IMR-90 (cell line): ENCODE data around the gene RNF145. TPM values are rescaled to one million over a fixed set of nuclear protein-coding genes. Genes with fewer than 3 reads are reported as not detected.

Source experiments
- ATAC-seq: fragments of 200-7000 bp; cut with Tn5 transposase; 2 replicates; pipeline ENCODE4 v1.9.1; 2020; ENCODE audit warnings: low read depth, mild to moderate bottlenecking, moderate library complexity
- BruUV-seq: library from RNA; stranded (reverse); fragments of 400-500 nt; replicated peaks from 2 replicates; lab custom pipeline; 2021; lab: Mats Ljungman, UMichigan
- CTCF ChIA-PET: fragments of 300-600 bp; formaldehyde crosslinking; extraction: SDS; loops from one replicate; lab custom pipeline; 2021; ENCODE audit warnings: antibody characterized with exemption; lab: Yijun Ruan, JAX
- POLR2A ChIA-PET: fragments of 300-600 bp; sonication (Branson Sonifier 250); formaldehyde crosslinking; loops from one replicate; lab custom pipeline; 2022; ENCODE audit warnings: antibody characterized with exemption; ENCODE audit not compliant: unreplicated experiment; lab: Charles Lee
- DNase-seq: peaks from one replicate; pipeline ENCODE4 v3.0.0; 2013
- H2AFZ ChIP-seq: replicated peaks from 2 replicates; pipeline ENCODE3; 2013; ENCODE audit warnings: low read length, mild to moderate bottlenecking; ENCODE audit not compliant: poor library complexity
- H2AK5ac ChIP-seq: 2 replicates; pipeline ENCODE4 v1.6.1; 2013; ENCODE audit warnings: low read depth, low read length, inconsistent platforms
- H2AK9ac ChIP-seq: replicated peaks from 2 replicates; pipeline ENCODE3; 2013; ENCODE audit warnings: mild to moderate bottlenecking, low read depth, low read length, moderate library complexity; ENCODE audit not compliant: poor library complexity
- H2BK120ac ChIP-seq: 2 replicates; pipeline ENCODE4 v1.6.1; 2013; ENCODE audit warnings: low read depth, low read length, inconsistent platforms
- H2BK15ac ChIP-seq: 3 replicates; pipeline ENCODE4 v1.6.1; 2013; ENCODE audit warnings: low read depth, low read length, inconsistent platforms
- H2BK20ac ChIP-seq: 2 replicates; pipeline ENCODE4 v1.6.1; 2013; ENCODE audit warnings: low read depth, mild to moderate bottlenecking, inconsistent platforms, low read length, moderate library complexity
- H2BK5ac ChIP-seq: 2 replicates; pipeline ENCODE4 v1.6.1; 2013; ENCODE audit warnings: mild to moderate bottlenecking, low read depth, low read length, inconsistent platforms; ENCODE audit not compliant: poor library complexity, severe bottlenecking
- H3K14ac ChIP-seq: replicated peaks from 2 replicates; pipeline ENCODE4 v1.6.1; 2013; ENCODE audit warnings: low read depth, low read length, inconsistent platforms
- H3K18ac ChIP-seq: 2 replicates; pipeline ENCODE4 v1.6.1; 2013; ENCODE audit warnings: low read depth, low read length, control low read depth
- H3K23ac ChIP-seq: 2 replicates; pipeline ENCODE4 v1.6.1; 2013; ENCODE audit warnings: low read depth, low read length, inconsistent platforms
- H3K27ac ChIP-seq: 2 replicates; pipeline ENCODE4 v1.5.1; 2013; ENCODE audit warnings: mild to moderate bottlenecking, control low read depth, low read length; ENCODE audit not compliant: insufficient read depth
- H3K27me3 ChIP-seq: 2 replicates; pipeline ENCODE4 v1.6.1; 2013; ENCODE audit warnings: low read length; ENCODE audit not compliant: control insufficient read depth, insufficient read depth
- H3K36me3 ChIP-seq: 2 replicates; pipeline ENCODE4 v1.6.1; 2013; ENCODE audit warnings: low read length, mixed read lengths; ENCODE audit not compliant: control insufficient read depth, insufficient read depth
- H3K4ac ChIP-seq: 2 replicates; pipeline ENCODE4 v1.6.1; 2013; ENCODE audit warnings: low read depth, low read length, inconsistent platforms
- H3K4me1 ChIP-seq: 2 replicates; pipeline ENCODE4 v1.6.1; 2013; ENCODE audit warnings: low read length, mixed read lengths; ENCODE audit not compliant: control insufficient read depth, insufficient read depth
- H3K4me2 ChIP-seq: 2 replicates; pipeline ENCODE4 v1.6.1; 2013; ENCODE audit warnings: low read depth, mild to moderate bottlenecking, control low read depth, low read length, moderate library complexity
- H3K4me3 ChIP-seq: 2 replicates; pipeline ENCODE4 v1.5.1; 2013; ENCODE audit warnings: low read depth, mild to moderate bottlenecking, control low read depth, low read length, moderate library complexity; ENCODE audit not compliant: insufficient read depth
- H3K56ac ChIP-seq: 2 replicates; pipeline ENCODE4 v1.6.1; 2013; ENCODE audit warnings: low read length, inconsistent platforms; ENCODE audit not compliant: insufficient read depth; ENCODE audit errors: extremely low read depth
- H3K79me1 ChIP-seq, 2 experiments: 2 replicates each; pipeline ENCODE4 v1.6.1; 2013; ENCODE audit warnings: low read length in 2 of 2, inconsistent platforms in 1 of 2, low read depth in 1 of 2
- H3K9ac ChIP-seq: 2 replicates; pipeline ENCODE4 v1.6.1; 2013; ENCODE audit warnings: low read depth, low read length, control low read depth
- H3K9me1 ChIP-seq: 2 replicates; pipeline ENCODE4 v1.6.1; 2013; ENCODE audit warnings: low read length, inconsistent platforms; ENCODE audit not compliant: insufficient read depth
- H3K9me3 ChIP-seq: 2 replicates; pipeline ENCODE4 v1.6.1; 2013; ENCODE audit warnings: low read length; ENCODE audit not compliant: control insufficient read depth, insufficient read depth
- H4K20me1 ChIP-seq: 2 replicates; pipeline ENCODE4 v1.6.1; 2013; ENCODE audit warnings: low read length, inconsistent platforms; ENCODE audit not compliant: insufficient read depth
- H4K5ac ChIP-seq: 2 replicates; pipeline ENCODE4 v1.6.1; 2013; ENCODE audit warnings: mild to moderate bottlenecking, low read depth, low read length, control low read depth
- H4K8ac ChIP-seq, 2 experiments: 2 replicates each; pipeline ENCODE4 v1.6.1; 2013; ENCODE audit warnings: low read depth in 2 of 2, low read length in 2 of 2, control low read depth in 1 of 2, inconsistent platforms in 1 of 2
- H4K91ac ChIP-seq: 2 replicates; pipeline ENCODE4 v1.6.1; 2013; ENCODE audit warnings: low read depth, low read length, inconsistent platforms; ENCODE audit not compliant: insufficient read depth
- BHLHE40 ChIP-seq: fragments of 150-350 bp; IDR thresholded peaks from 2 replicates; pipeline ENCODE4 v1.6.1; 2016; ENCODE audit warnings: mild to moderate bottlenecking, low read depth, low read length
- CHD1 ChIP-seq: IDR thresholded peaks from 2 replicates; pipeline ENCODE4 v1.6.1; 2012; ENCODE audit warnings: low read depth, low read length, improper control_type of control experiment
- FOS ChIP-seq: fragments of 150-350 bp; IDR thresholded peaks from 2 replicates; pipeline ENCODE4 v1.6.1; 2016; ENCODE audit warnings: low read depth, low read length
- MAFK ChIP-seq: IDR thresholded peaks from 2 replicates; pipeline ENCODE4 v1.6.1; 2012; ENCODE audit warnings: low read depth, low read length, improper control_type of control experiment
- MAZ ChIP-seq: IDR thresholded peaks from 2 replicates; pipeline ENCODE4 v1.6.1; 2012; ENCODE audit warnings: low read depth, mild to moderate bottlenecking, low read length, improper control_type of control experiment, moderate library complexity, borderline replicate concordance
- RAD21 ChIP-seq: IDR thresholded peaks from 2 replicates; pipeline ENCODE4 v1.6.1; 2012; ENCODE audit warnings: low read length, improper control_type of control experiment
- RCOR1 ChIP-seq: IDR thresholded peaks from 2 replicates; pipeline ENCODE4 v1.6.1; 2012; ENCODE audit warnings: mild to moderate bottlenecking, low read length, improper control_type of control experiment; ENCODE audit not compliant: insufficient replicate concordance
- WGBS, 2 experiments: methylation state at CpG; one replicate each; pipeline versions ENCODE4 v1.1.5 to v1.1.7; 2013; ENCODE audit warnings: missing lambda C conversion rate in 2 of 2; ENCODE audit not compliant: insufficient read length in 1 of 2; ENCODE audit errors: extremely low coverage in 2 of 2; 5-methylcytosine and 5-hydroxymethylcytosine counted together
- dilution Hi-C: fragments of 300-500 bp; cut with HindIII; formaldehyde crosslinking; loops from one replicate; pipeline ENCODE4 v1.14.3; 2018; ENCODE audit warnings: low sequenced_read_pairs; ENCODE audit not compliant: unreplicated experiment
- in situ Hi-C: fragments of 300-500 bp; cut with MboI; formaldehyde crosslinking; loops from 3 replicates; pipeline ENCODE4 v1.14.3; 2019; ENCODE audit warnings: low sequenced_read_pairs, inconsistent platforms, mixed read lengths
- intact Hi-C: fragments of 100-400 bp; cut with micrococcal nuclease; formaldehyde crosslinking; loops from 2 replicates; pipeline ENCODE4 v1.10.0; 2022
- polyA plus RNA-seq, 3 experiments: library from polyadenylated mRNA; depleted of rRNA; stranded (reverse); fragments of >200 nt; gene quantifications; 2 replicates each; pipeline ENCODE4 v1.2.3, GENCODE V29; 2012; ENCODE audit warnings: low replicate concordance in 1 of 3
- total RNA-seq: library from RNA; depleted of rRNA; stranded (reverse); fragments of >200 nt; gene quantifications from 2 replicates; pipeline ENCODE4 v1.2.3, GENCODE V29; 2012

RNF145 gene
- total and polyA plus RNA-seq, 2 of the 4 experiments (the other 2 are of a cell fraction): 50.0 to 57.0 TPM

GRCh38 chr5:159123700-159124099, 85.7 kb downstream of the RNF145 start:
- Histone ChIP-seq H4K91ac (no peak overlapping the region), H3K36me3 (no peaks in the 10 kb centered on the region), H2BK15ac (no peak overlapping the region), H3K56ac (no peak overlapping the region), H3K4me1 (no peaks in the 10 kb centered on the region), H3K18ac (no peak overlapping the region), H3K9me3 (peaks cover 2% of the 10 kb centered on the region; the same call in 1 of the 2 replicates), H3K27me3 (peaks cover 5% of the 10 kb centered on the region; the same call in 1 of the 2 replicates), H3K4me3 (no peak overlapping the region), H2AK9ac (no peak overlapping the region), H3K9me1 (no peaks in the 10 kb centered on the region), H2BK20ac (no peak overlapping the region), H4K8ac (no peak overlapping the region), H4K5ac (no peak overlapping the region), H4K20me1 (no peaks in the 10 kb centered on the region), H2AFZ (no peak overlapping the region), H3K4ac (no peak overlapping the region), H3K79me1 (no peaks in the 10 kb centered on the region), H3K9ac (no peak overlapping the region), H3K23ac (no peak overlapping the region), H2AK5ac (no peak overlapping the region), H3K4me2 (no peak overlapping the region), H3K27ac (no peak overlapping the region), H2BK120ac (no peak overlapping the region), H2BK5ac (no peak overlapping the region), H3K14ac (no peak overlapping the region)
- dilution Hi-C loops (no loop called here), in situ Hi-C loops (no loop called here), intact Hi-C loops (no loop called here)
- ChIA-PET POLR2A (no interaction called here), CTCF (interaction anchor here (1.6 kb wide), 1 partner anchor 428 kb away, joined by 4 read pairs; no protein-coding TSS in a partner anchor)
- 60% methylated on average over 1 of the region's 3 CpGs; no CpG with 5 or more reads in 1 of the 2 experiments for WGBS, 2 experiments
- no peak for DNase-seq
- ATAC-seq: no peak
- TF ChIP-seq MAZ: no peak
- no peak for TF ChIP-seq CHD1
- TF ChIP-seq FOS: no peak
- TF ChIP-seq RCOR1: no peak
- no peak for TF ChIP-seq MAFK
- TF ChIP-seq BHLHE40: no peak
- TF ChIP-seq RAD21: no peak
- BruUV-seq: no TSS peak
